SU-DHL-6 (cell line): Measurements from ENCODE around the gene PDE8B.

Experiments used
- H2AFZ ChIP-seq: fragments of 200-600 bp; sonication (generic); 2 replicates; pipeline ENCODE4 v1.6.1; 2014; ENCODE audit warnings: low read depth, mild to moderate bottlenecking, moderate library complexity, mixed read lengths, antibody characterized with exemption, low read length; ENCODE audit not compliant: severe bottlenecking
- H3F3A ChIP-seq: fragments of 200-600 bp; shearing (Covaris generic); 2 replicates; pipeline ENCODE4 v1.6.0; 2016; ENCODE audit warnings: antibody characterized with exemption, mild to moderate bottlenecking; ENCODE audit not compliant: insufficient read depth
- H3K27ac ChIP-seq: fragments of 200-600 bp; sonication (generic); 2 replicates; pipeline ENCODE4 v1.5.1; 2016; ENCODE audit warnings: low read depth, mild to moderate bottlenecking, low read length, moderate library complexity, mixed read lengths
- H3K27me3 ChIP-seq: fragments of 200-600 bp; sonication (generic), shearing (Covaris generic); 2 replicates; pipeline ENCODE4 v1.6.0; 2014; ENCODE audit warnings: mild to moderate bottlenecking, low read length
- H3K36me3 ChIP-seq: fragments of 200-600 bp; sonication (generic); 2 replicates; pipeline ENCODE4 v1.6.1; 2014; ENCODE audit warnings: mild to moderate bottlenecking, low read length, mixed read lengths
- H3K4me2 ChIP-seq: fragments of 300-600, 200-600 bp; shearing (Covaris generic), sonication (generic); 2 replicates; pipeline ENCODE4 v1.6.0; 2014; ENCODE audit warnings: low read length, low read depth, mild to moderate bottlenecking; ENCODE audit not compliant: poor library complexity, severe bottlenecking
- H3K4me3 ChIP-seq: fragments of 200-600 bp; sonication (generic); 2 replicates; pipeline ENCODE4 v1.5.1; 2014; ENCODE audit warnings: antibody characterized with exemption, low read length, mild to moderate bottlenecking, mixed read lengths; ENCODE audit not compliant: insufficient read depth, poor library complexity, severe bottlenecking
- H3K79me2 ChIP-seq: fragments of 200-600 bp; sonication (generic); 2 replicates; pipeline ENCODE4 v1.6.1; 2014; ENCODE audit warnings: mild to moderate bottlenecking, low read length, moderate library complexity; ENCODE audit not compliant: insufficient read depth
- H3K9ac ChIP-seq: fragments of 200-600 bp; sonication (generic); 2 replicates; pipeline ENCODE4 v1.7.0; 2014; ENCODE audit warnings: mild to moderate bottlenecking, low read length
- H3K9me2 ChIP-seq: fragments of 200-600 bp; sonication (generic); replicated peaks from 2 replicates; pipeline ENCODE4 v1.6.1; 2014; ENCODE audit warnings: low read length; ENCODE audit not compliant: insufficient read depth
- H3K9me3 ChIP-seq: fragments of 200-600 bp; sonication (generic); 2 replicates; pipeline ENCODE4 v1.6.1; 2014; ENCODE audit warnings: low read length, mixed read lengths; ENCODE audit not compliant: insufficient read depth
- H4K20me1 ChIP-seq: fragments of 200-600 bp; sonication (generic); 2 replicates; pipeline ENCODE4 v1.6.1; 2014; ENCODE audit warnings: low read depth, mild to moderate bottlenecking, antibody characterized with exemption, low read length, moderate library complexity, mixed read lengths
- CTCF ChIP-seq: fragments of 200-600 bp; sonication (generic); IDR thresholded peaks from one replicate; pipeline ENCODE4 v1.5.1; 2017; ENCODE audit warnings: antibody characterized with exemption, mild to moderate bottlenecking, low read length, moderate library complexity; ENCODE audit not compliant: insufficient read depth, poor library complexity, severe bottlenecking
- EZH2phosphoT487 ChIP-seq: fragments of 200-600 bp; sonication (generic), shearing (Covaris generic); conservative IDR thresholded peaks from 2 replicates; pipeline ENCODE4 v1.6.1; 2018; ENCODE audit warnings: mild to moderate bottlenecking, antibody characterized with exemption, low read length, moderate library complexity, mixed read lengths

Gene PDE8B

GRCh38 chr5:77213601-77214000, 3.1 kb downstream of the PDE8B start:
- no peak overlapping the region for H3K27ac ChIP-seq
- H3K79me2 ChIP-seq: no peaks in the 10 kb centered on the region
- H3K27me3 ChIP-seq: no peaks in the 10 kb centered on the region
- TF ChIP-seq EZH2phosphoT487 (no peak), CTCF (no peak)
- H3K4me2 ChIP-seq: no peak overlapping the region
- H4K20me1 ChIP-seq: no peaks in the 10 kb centered on the region
- no peaks in the 10 kb centered on the region for H3F3A ChIP-seq
- H3K4me3 ChIP-seq: no peak overlapping the region
- H3K9me3 ChIP-seq: no peaks in the 10 kb centered on the region
- no peak overlapping the region for H2AFZ ChIP-seq
- no peaks in the 10 kb centered on the region for H3K36me3 ChIP-seq
- no peak overlapping the region for H3K9ac ChIP-seq
- no peaks in the 10 kb centered on the region for H3K9me2 ChIP-seq

DNA sequence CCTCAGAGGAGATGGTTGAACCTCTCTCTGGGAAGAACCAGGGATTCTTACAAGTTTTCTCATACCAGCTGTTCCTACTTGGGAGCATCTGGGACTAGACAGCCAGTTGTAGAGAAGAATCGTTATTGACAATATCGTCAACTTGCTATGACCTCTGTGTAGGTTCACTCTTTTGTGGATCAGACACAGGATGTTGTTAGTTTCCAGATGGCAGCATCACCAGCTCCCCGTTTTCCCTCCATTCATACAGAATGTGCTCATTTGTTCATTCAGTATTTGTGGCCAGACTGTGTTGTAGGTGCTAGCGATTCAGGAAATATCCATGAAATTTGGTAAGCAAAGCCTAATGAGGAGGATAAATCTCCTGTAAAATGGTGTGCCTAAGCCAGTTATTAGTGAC, 3.7 kb downstream of the PDE8B start:
- no peaks in the 10 kb centered on the region for H3K79me2 ChIP-seq
- H3K36me3 ChIP-seq: no peaks in the 10 kb centered on the region
- no peaks in the 10 kb centered on the region for H3K9me2 ChIP-seq
- H3K27me3 ChIP-seq: no peaks in the 10 kb centered on the region
- no peaks in the 10 kb centered on the region for H4K20me1 ChIP-seq
- no peak overlapping the region for H2AFZ ChIP-seq
- H3K4me3 ChIP-seq: no peak overlapping the region
- H3K27ac ChIP-seq: no peak overlapping the region
- no peaks in the 10 kb centered on the region for H3K9me3 ChIP-seq
- H3F3A ChIP-seq: no peaks in the 10 kb centered on the region
- H3K4me2 ChIP-seq: no peak overlapping the region
- H3K9ac ChIP-seq: no peak overlapping the region
- TF ChIP-seq CTCF (no peak), EZH2phosphoT487 (no peak)

- no peaks in the 10 kb centered on the region for H3F3A ChIP-seq
- H4K20me1 ChIP-seq: no peaks in the 10 kb centered on the region
- H3K27me3 ChIP-seq: no peaks in the 10 kb centered on the region
- H3K36me3 ChIP-seq: no peaks in the 10 kb centered on the region
- no peak overlapping the region for H3K27ac ChIP-seq
- TF ChIP-seq CTCF (no peak), EZH2phosphoT487 (no peak)
- H3K4me3 ChIP-seq: no peak overlapping the region
- H3K9ac ChIP-seq: no peak overlapping the region
- H3K79me2 ChIP-seq: no peaks in the 10 kb centered on the region
- no peak overlapping the region for H2AFZ ChIP-seq
- no peak overlapping the region for H3K4me2 ChIP-seq
- no peaks in the 10 kb centered on the region for H3K9me3 ChIP-seq
- no peaks in the 10 kb centered on the region for H3K9me2 ChIP-seq
These were observed 7.8 kb downstream of the PDE8B start for GRCh38 chr5:77218263-77218662.

- Histone ChIP-seq H4K20me1 (no peaks in the 10 kb centered on the region), H3K9me2 (no peaks in the 10 kb centered on the region), H3K27ac (no peak overlapping the region)
These were observed 10.6 kb downstream of the PDE8B start for GRCh38 chr5:77221115-77221514.

More at GRCh38 chr5:77221115-77221514, 10.6 kb downstream of the PDE8B start:
- Histone ChIP-seq H2AFZ (no peak overlapping the region), H3K9me3 (no peaks in the 10 kb centered on the region), H3K4me3 (no peak overlapping the region), H3K36me3 (no peaks in the 10 kb centered on the region), H3F3A (no peaks in the 10 kb centered on the region), H3K27me3 (no peaks in the 10 kb centered on the region), H3K79me2 (no peaks in the 10 kb centered on the region), H3K9ac (no peak overlapping the region), H3K4me2 (no peak overlapping the region)
- TF ChIP-seq EZH2phosphoT487: no peak
- TF ChIP-seq CTCF: no peak
